Endothelial cell of umbilical vein (primary cell): ENCODE measurements around the gene DOCK4. TPM values are rescaled to one million over a fixed set of nuclear protein-coding genes. Genes with fewer than 3 reads are reported as not detected.

Experiments
- BruUV-seq: library from RNA; stranded (reverse); fragments of 400-500 nt; replicated peaks from 2 replicates; lab custom pipeline; 2021; lab: Mats Ljungman, UMichigan
- CTCF ChIA-PET: fragments of 300-600, 350-600 bp; sonication (Branson Sonifier 250); formaldehyde crosslinking; loops from one replicate; lab custom pipeline; 2021; ENCODE audit warnings: antibody characterized with exemption, inconsistent platforms; lab: Charles Lee
- POLR2A ChIA-PET: fragments of 300-600, 350-600 bp; sonication (Branson Sonifier 250); formaldehyde crosslinking; loops from one replicate; lab custom pipeline; 2021; ENCODE audit warnings: antibody characterized with exemption, inconsistent platforms; lab: Charles Lee
- DNase-seq: peaks from one replicate; pipeline ENCODE4 v3.0.0-alpha.2; 2011; ENCODE audit warnings: low read depth, low spot score
- FAIRE-seq: peaks from 2 replicates; lab custom pipeline; 2011; peaks lifted over from hg19 to GRCh38; lab: Jason Lieb, UNC
- H2AFZ ChIP-seq: 2 replicates; pipeline ENCODE4 v1.6.0; 2012; ENCODE audit warnings: low read depth, low read length, control low read depth, inconsistent platforms
- H3K27ac ChIP-seq: 2 replicates; pipeline ENCODE4 v1.5.1; 2011; ENCODE audit warnings: low read depth, mild to moderate bottlenecking, control low read depth, low read length, moderate library complexity; ENCODE audit not compliant: insufficient read depth
- H3K27me3 ChIP-seq, 2 experiments: 2 replicates each; pipeline versions ENCODE4 v1.6.0 to v1.6.1; 2011; ENCODE audit warnings: low read length in 2 of 2, mixed read lengths in 1 of 2; ENCODE audit not compliant: control insufficient read depth in 2 of 2, insufficient read depth in 2 of 2
- H3K36me3 ChIP-seq, 2 experiments: 2 replicates in 1 of 2; 3 replicates in 1 of 2; pipeline ENCODE4 v1.5.1; 2011; ENCODE audit warnings: low read length in 2 of 2, mild to moderate bottlenecking in 1 of 2, moderate library complexity in 1 of 2; ENCODE audit not compliant: control insufficient read depth in 2 of 2, insufficient read depth in 2 of 2; ENCODE audit errors: extremely low read depth in 1 of 2
- H3K4me1 ChIP-seq: 3 replicates; pipeline ENCODE4 v1.5.1; 2011; ENCODE audit warnings: mild to moderate bottlenecking, low read length; ENCODE audit not compliant: control insufficient read depth, insufficient read depth; ENCODE audit errors: extremely low read depth
- H3K4me2 ChIP-seq: 2 replicates; pipeline ENCODE4 v1.6.1; 2011; ENCODE audit warnings: low read length, control low read depth, mixed read lengths; ENCODE audit not compliant: insufficient read depth
- H3K4me3 ChIP-seq, 3 experiments: fragments of 200-600 bp in 1 of 3; sonication (generic), shearing (Covaris generic) in 1 of 3; replicated peaks in 1 of 3; 2 replicates each; pipeline ENCODE4 v1.5.1; 2011 to 2016; ENCODE audit warnings: control low read depth in 3 of 3, low read length in 3 of 3, mild to moderate bottlenecking in 2 of 3, inconsistent platforms in 1 of 3, low read depth in 1 of 3, moderate library complexity in 1 of 3; ENCODE audit not compliant: insufficient read depth in 1 of 3
- H3K79me2 ChIP-seq: 2 replicates; pipeline ENCODE4 v1.6.0; 2012; ENCODE audit warnings: low read length, inconsistent platforms; ENCODE audit not compliant: control insufficient read depth, insufficient read depth
- H3K9ac ChIP-seq: replicated peaks from 2 replicates; pipeline ENCODE3; 2011; ENCODE audit warnings: low read length, control low read depth; ENCODE audit not compliant: insufficient read depth; ENCODE audit errors: extremely low read depth
- H3K9me1 ChIP-seq: replicated peaks from 3 replicates; pipeline ENCODE4 v1.6.0; 2011; ENCODE audit warnings: mild to moderate bottlenecking, low read length; ENCODE audit not compliant: control insufficient read depth, insufficient read depth; ENCODE audit errors: extremely low read depth
- H3K9me3 ChIP-seq: replicated peaks from 2 replicates; pipeline ENCODE4 v1.5.1; 2012; ENCODE audit warnings: low read length, inconsistent platforms; ENCODE audit not compliant: control insufficient read depth, insufficient read depth
- H4K20me1 ChIP-seq: replicated peaks from 2 replicates; pipeline ENCODE3; 2011; ENCODE audit warnings: mild to moderate bottlenecking, low read length; ENCODE audit not compliant: control insufficient read depth, insufficient read depth; ENCODE audit errors: extremely low read depth
- EZH2 ChIP-seq: IDR thresholded peaks from 2 replicates; pipeline ENCODE4 v1.6.1; 2012; ENCODE audit warnings: borderline replicate concordance, low read depth, mild to moderate bottlenecking, moderate library complexity, low read length, inconsistent platforms; ENCODE audit not compliant: severe bottlenecking
- FOS ChIP-seq: IDR thresholded peaks from 2 replicates; pipeline ENCODE4 v1.6.1; 2011; ENCODE audit warnings: mild to moderate bottlenecking, low read length, moderate library complexity, borderline replicate concordance; ENCODE audit not compliant: insufficient read depth
- GATA2 ChIP-seq: IDR thresholded peaks from 2 replicates; pipeline ENCODE4 v1.7.0; 2011; ENCODE audit warnings: low read depth, mild to moderate bottlenecking, moderate library complexity, mixed read lengths, low read length; ENCODE audit not compliant: insufficient read length, insufficient read depth
- JUN ChIP-seq: IDR thresholded peaks from 2 replicates; pipeline ENCODE4 v1.6.1; 2011; ENCODE audit warnings: borderline replicate concordance, low read depth; ENCODE audit not compliant: insufficient read length, insufficient read depth
- MYC ChIP-seq: IDR thresholded peaks from one replicate; pipeline ENCODE4 v1.6.1; 2011; ENCODE audit warnings: mild to moderate bottlenecking, low read depth, low read length
- POLR2A ChIP-seq: IDR thresholded peaks from 2 replicates; pipeline ENCODE4 v1.6.1; 2012; ENCODE audit warnings: low read depth, mild to moderate bottlenecking, control low read depth, low read length
- POLR2AphosphoS5 ChIP-seq: IDR thresholded peaks from 2 replicates; pipeline ENCODE4 v1.6.1; 2012; ENCODE audit warnings: low read depth, mild to moderate bottlenecking, control low read depth, low read length, moderate library complexity; ENCODE audit not compliant: insufficient read depth
- dilution Hi-C: fragments of 300-500 bp; cut with MboI; formaldehyde crosslinking; loops from one replicate; pipeline ENCODE4 v1.15.0; 2019; ENCODE audit warnings: low sequenced_read_pairs; ENCODE audit not compliant: extremely low pct_ligation_motif_present
- intact Hi-C: fragments of 100-400 bp; cut with micrococcal nuclease; formaldehyde crosslinking; loops from one replicate; pipeline ENCODE4 v1.10.0; 2022
- polyA plus RNA-seq, 4 experiments: library from polyadenylated mRNA; depleted of rRNA in 3 of 4; stranded (reverse) in 3 of 4; unstranded in 1 of 4; fragments of >200 nt; gene quantifications; 2 replicates each; pipeline versions ENCODE4 v1.2.1 to v1.2.3, GENCODE V29; 2011 to 2012; ENCODE audit warnings: missing spikeins in 1 of 4
- total RNA-seq: library from RNA; stranded (reverse); gene quantifications from 2 replicates; pipeline ENCODE4 v1.2.3, GENCODE V29; 2021
- TF ChIP-seq, protein P1 (sequence below): IDR thresholded peaks from 2 replicates; pipeline ENCODE4 v1.6.1; 2011; ENCODE audit not compliant: insufficient read depth, insufficient read length
- TF ChIP-seq, protein P2 (sequence below), 2 donors: IDR thresholded peaks; 1 replicate in 1 of 2; 2 replicates in 1 of 2; pipeline ENCODE4 v1.5.1; 2011; ENCODE audit warnings: low read length in 2 of 2, mild to moderate bottlenecking in 2 of 2, moderate library complexity in 2 of 2, control low read depth in 1 of 2, inconsistent platforms in 1 of 2, low read depth in 1 of 2; ENCODE audit not compliant: insufficient read depth in 1 of 2; ENCODE audit errors: extremely low read depth in 1 of 2

Gene DOCK4
- total and polyA plus RNA-seq, 2 donors (not counting 3 experiments of a cell fraction or from before 2014, with no cell fraction given): 47.4 to 164 TPM

DNA sequence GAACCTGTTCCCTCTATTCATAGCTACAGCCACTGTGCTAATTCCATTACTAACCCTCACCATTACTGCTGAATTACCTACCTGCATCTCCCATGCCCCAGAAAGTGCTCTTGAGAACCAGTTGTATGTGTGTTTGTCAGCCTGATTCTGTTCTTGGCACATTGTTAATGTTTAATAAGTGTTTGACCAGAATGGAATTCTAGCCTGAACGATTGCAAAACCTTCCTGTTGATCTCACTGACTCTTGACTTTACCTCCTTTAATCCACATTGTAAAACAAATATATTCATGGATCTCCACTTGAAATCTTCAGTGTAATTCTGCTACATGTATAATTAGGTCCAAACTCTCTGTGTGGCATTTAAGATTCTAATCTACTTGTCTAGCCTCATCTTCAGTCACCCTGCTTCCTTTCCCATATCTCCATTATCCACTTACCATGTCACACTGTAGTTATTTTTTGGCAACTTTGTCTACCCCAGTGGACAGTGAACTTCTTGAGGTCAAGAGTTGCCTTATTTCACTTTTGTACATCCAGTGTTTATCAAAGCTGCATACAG lies 5.2 kb upstream of the DOCK4 start:
- ChIA-PET POLR2A (no interaction called here), CTCF (no interaction called here)
- no peak overlapping the region for H3K9ac ChIP-seq
- H3K4me2 ChIP-seq: no peak overlapping the region
- TF ChIP-seq EZH2 (no peak), FOS (no peak), POLR2AphosphoS5 (no peak), JUN (no peak), POLR2A (no peak), GATA2 (no peak), MYC (no peak)
- TF ChIP-seq, protein P1, sequence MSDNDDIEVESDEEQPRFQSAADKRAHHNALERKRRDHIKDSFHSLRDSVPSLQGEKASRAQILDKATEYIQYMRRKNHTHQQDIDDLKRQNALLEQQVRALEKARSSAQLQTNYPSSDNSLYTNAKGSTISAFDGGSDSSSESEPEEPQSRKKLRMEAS: no peak
- TF ChIP-seq, protein P2, sequence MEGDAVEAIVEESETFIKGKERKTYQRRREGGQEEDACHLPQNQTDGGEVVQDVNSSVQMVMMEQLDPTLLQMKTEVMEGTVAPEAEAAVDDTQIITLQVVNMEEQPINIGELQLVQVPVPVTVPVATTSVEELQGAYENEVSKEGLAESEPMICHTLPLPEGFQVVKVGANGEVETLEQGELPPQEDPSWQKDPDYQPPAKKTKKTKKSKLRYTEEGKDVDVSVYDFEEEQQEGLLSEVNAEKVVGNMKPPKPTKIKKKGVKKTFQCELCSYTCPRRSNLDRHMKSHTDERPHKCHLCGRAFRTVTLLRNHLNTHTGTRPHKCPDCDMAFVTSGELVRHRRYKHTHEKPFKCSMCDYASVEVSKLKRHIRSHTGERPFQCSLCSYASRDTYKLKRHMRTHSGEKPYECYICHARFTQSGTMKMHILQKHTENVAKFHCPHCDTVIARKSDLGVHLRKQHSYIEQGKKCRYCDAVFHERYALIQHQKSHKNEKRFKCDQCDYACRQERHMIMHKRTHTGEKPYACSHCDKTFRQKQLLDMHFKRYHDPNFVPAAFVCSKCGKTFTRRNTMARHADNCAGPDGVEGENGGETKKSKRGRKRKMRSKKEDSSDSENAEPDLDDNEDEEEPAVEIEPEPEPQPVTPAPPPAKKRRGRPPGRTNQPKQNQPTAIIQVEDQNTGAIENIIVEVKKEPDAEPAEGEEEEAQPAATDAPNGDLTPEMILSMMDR (IDR thresholded peaks at IDR 0.05; ENCODE audit: extremely low read depth in 1 of 2, insufficient read depth in 1 of 2, low read depth in 1 of 2, low read length in 2 of 2): no peak
- no TSS peak for BruUV-seq
- no peaks in the 10 kb centered on the region for H3K36me3 ChIP-seq
- FAIRE-seq (no peak), DNase-seq (no peak)
- intact Hi-C loops (no loop called here), dilution Hi-C loops (no loop called here)
- no peaks in the 10 kb centered on the region for H3K27me3 ChIP-seq
- peaks cover 42% of the 10 kb centered on the region for H3K79me2 ChIP-seq
- no peaks in the 10 kb centered on the region for H3K9me3 ChIP-seq
- peaks cover 4% of the 10 kb centered on the region for H3K4me1 ChIP-seq
- no peak overlapping the region for H2AFZ ChIP-seq
- H3K4me3 ChIP-seq: no peak overlapping the region
- H4K20me1 ChIP-seq: peaks cover 2% of the 10 kb centered on the region
- no peaks in the 10 kb centered on the region for H3K9me1 ChIP-seq
- H3K27ac ChIP-seq: no peak overlapping the region
